ENCODE measurements around the gene CAPNS2.
"Not testable (repeated sequence)": the region's sequence is repeated elsewhere in the genome, so short reads cannot be mapped to it uniquely, and the experiment has no call there.

CAPNS2 gene

GRCh38 chr16:55563797-55564196, 2.7 kb upstream of the CAPNS2 start:
- Histone ChIP-seq H3K4me3 (no peak overlapping the region), H3K27ac (peak overlapping the region in 3 of 21 experiments; percentile 23 to 55 (median 41))

GRCh38 chr16:55565086-55565485, 1.4 kb upstream of the CAPNS2 start:
- Histone ChIP-seq H3K4me3 (no peak overlapping the region), H3K27ac (no peak overlapping the region)

DNA sequence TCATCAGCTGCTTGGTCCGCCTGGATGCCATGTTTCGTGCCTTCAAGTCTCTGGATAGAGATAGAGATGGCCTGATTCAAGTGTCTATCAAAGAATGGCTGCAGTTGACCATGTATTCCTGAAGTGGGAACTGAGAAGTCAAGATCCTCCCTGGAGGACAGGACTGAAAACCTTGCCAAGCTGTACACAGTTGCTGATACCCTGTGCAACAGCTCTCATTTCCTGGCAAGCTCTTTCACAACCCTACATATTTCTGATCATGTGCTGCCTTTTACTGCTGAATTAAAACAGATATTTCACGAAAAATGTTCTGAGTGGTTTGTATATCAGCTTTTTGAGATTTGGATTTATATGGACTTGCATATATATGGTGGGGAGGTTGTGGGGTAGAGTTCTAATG, 898 bp downstream of the CAPNS2 start:
- Histone ChIP-seq H3K4me3 (peak overlapping the region; percentile 17 to 45 (median 26)), H3K27ac (peak overlapping the region in 19 of 21 experiments; percentile 38 to 87 (median 72))

- Histone ChIP-seq H3K27ac (peak overlapping the region in 20 of 21 experiments; percentile 16 to 87 (median 73)), H3K4me3 (peak overlapping the region; percentile 1 to 45 (median 17))
These were observed 1.7 kb downstream of the CAPNS2 start for GRCh38 chr16:55568207-55568606.

GRCh38 chr16:55569025-55569424, 2.5 kb downstream of the CAPNS2 start:
- peak overlapping the region in 18 of 21 experiments; percentile 9 to 87 (median 66) for H3K27ac ChIP-seq
- H3K4me3 ChIP-seq, result peak overlapping the region; percentile 1 to 45 (median 17)

- Histone ChIP-seq H3K27ac (peak overlapping the region in 2 of 21 experiments; percentile 80 to 84), H3K4me3 (no peak overlapping the region)
These were observed 3.7 kb downstream of the CAPNS2 start for GRCh38 chr16:55570159-55570558.

DNA sequence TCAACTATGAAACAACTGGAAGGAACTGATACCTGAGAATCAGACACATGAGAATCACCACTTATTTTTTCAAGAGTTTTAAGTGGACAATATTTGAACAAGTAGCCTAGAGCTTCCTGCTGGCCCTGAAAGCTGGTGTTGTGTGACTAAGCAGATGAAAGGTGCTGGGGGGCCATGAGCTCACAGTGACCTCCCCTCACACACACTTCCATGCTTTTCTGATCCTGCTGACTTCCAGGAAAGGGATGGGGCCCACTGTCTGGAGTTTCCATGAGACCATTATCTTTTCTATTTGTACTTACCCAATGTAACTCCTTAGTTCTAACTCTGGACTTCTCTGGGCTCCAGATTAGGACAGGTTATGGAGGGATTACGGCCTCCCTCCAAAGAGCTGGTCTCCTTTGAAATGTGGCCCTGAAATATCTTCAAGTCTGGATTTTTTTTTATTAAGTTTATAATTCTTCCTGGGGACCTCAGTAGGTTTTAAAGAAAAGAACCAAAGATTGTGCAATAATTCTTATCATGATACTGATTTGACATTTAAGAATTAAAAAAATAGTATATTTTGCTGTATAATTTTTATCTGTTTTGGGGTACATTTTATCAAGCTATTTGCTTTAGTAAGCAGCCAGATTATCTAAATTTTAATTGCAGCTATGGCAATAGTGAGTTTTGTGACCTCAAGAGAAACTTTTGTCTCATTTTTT, 4.9 kb downstream of the CAPNS2 start:
- peak overlapping the region in 2 of 21 experiments; percentile 23 to 80 for H3K27ac ChIP-seq
- H3K4me3 ChIP-seq, result no peak overlapping the region

- H3K4me3 ChIP-seq, result no peak overlapping the region
- H3K27ac ChIP-seq, result peak overlapping the region in 3 of 21 experiments; percentile 0 to 30 (median 13)
These were observed 6.0 kb downstream of the CAPNS2 start for GRCh38 chr16:55572439-55572838.

- Histone ChIP-seq H3K4me3 (no peak overlapping the region), H3K27ac (no peak overlapping the region)
These were observed 8.3 kb downstream of the CAPNS2 start for GRCh38 chr16:55574811-55575210.

DNA sequence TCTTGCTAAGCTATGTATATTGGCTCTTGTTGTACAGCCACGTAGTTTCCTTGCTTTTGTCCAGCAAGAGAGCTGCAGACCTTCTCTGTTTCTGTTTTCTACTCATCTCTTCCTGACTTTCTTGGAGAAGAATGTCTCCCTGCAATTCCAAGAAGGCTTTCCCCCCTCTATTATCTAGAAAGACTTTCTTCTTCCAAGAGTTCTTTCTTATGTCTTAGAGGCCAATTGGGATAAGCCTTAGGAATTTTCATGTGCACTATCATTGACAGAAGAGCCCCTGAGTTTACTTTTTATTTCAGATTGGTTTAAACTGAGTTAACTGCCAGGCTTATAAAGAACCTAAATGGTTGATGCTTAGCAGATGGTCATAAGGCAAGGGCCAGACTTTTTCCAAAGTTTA, 9.0 kb downstream of the CAPNS2 start:
- H3K27ac ChIP-seq, result no peak overlapping the region

DNA sequence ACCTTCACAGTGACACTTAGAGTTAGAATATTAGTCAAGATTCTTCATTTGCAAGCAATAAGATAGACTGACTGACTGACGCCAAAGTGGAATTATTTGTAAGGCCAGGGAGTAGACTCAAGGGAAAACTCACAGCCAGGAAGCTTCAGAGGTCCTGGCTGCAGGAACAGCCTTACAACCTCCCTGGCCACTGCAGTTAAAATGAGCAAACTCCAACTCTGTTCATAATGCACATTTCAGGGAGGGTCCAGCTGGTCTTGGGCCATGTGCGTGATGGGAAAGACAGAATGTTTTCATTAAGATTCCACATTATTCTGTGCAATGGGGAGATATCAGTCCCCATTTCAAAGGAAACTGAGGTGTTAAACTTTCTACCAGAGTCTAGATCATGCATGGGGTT, 9.9 kb downstream of the CAPNS2 start:
- no peak overlapping the region for H3K27ac ChIP-seq
- no peak overlapping the region for H3K4me3 ChIP-seq

More for the DNA sequence above, 9.0 kb downstream of the CAPNS2 start:
- no peak overlapping the region for H3K4me3 ChIP-seq

GRCh38 chr16:55577887-55578286, 11.4 kb downstream of the CAPNS2 start:
- Histone ChIP-seq H3K27ac (no peak overlapping the region), H3K4me3 (no peak overlapping the region)

- no peak overlapping the region for H3K4me3 ChIP-seq
These were observed 19.1 kb downstream of the CAPNS2 start for GRCh38 chr16:55585631-55586030.

GRCh38 chr16:55588799-55589198, 22.3 kb downstream of the CAPNS2 start:
- no peak overlapping the region for H3K27ac ChIP-seq
- no peak overlapping the region for H3K4me3 ChIP-seq

More at GRCh38 chr16:55585631-55586030, 19.1 kb downstream of the CAPNS2 start:
- H3K27ac ChIP-seq, result no peak overlapping the region

DNA sequence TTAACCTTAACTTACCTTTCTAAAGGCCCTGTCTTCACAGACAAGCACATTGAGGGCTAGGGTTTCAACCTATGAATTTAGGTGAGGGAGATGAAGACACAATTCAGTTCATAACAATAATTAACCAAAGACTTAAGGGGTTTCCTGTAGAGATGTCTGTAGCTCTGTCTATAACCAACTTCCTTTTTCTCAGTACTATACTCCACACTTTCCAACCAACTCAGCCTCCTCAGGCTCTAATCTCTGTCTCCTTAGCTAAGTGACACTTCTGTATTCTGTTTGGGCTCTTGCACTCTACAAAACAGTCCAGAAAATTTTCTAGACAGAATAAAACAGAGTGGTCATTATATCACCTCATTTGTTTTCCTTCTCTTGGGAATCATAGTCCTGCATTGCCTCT, 25.8 kb downstream of the CAPNS2 start:
- Histone ChIP-seq H3K27ac (no peak overlapping the region), H3K4me3 (no peak overlapping the region)

DNA sequence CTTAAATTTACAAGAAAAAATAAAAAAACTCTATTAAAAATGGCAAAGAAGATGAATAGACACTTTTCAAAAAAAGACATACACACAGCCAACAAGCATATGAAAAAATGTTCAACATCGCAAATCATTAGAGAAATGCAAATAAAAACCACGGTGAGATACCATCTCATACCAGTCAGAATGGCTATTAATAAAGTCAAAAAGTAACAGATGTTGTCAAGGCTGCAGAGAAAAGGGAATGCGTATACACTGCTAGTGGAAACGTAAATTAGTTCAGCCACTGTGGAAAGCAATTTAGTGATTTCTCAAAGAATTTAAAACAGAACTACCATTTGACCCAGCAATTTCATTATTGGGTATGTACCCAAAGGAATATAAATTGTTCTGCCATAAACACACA, 31.4 kb downstream of the CAPNS2 start:
- Histone ChIP-seq H3K4me3 (no peak overlapping the region), H3K27ac (no peak overlapping the region)

DNA sequence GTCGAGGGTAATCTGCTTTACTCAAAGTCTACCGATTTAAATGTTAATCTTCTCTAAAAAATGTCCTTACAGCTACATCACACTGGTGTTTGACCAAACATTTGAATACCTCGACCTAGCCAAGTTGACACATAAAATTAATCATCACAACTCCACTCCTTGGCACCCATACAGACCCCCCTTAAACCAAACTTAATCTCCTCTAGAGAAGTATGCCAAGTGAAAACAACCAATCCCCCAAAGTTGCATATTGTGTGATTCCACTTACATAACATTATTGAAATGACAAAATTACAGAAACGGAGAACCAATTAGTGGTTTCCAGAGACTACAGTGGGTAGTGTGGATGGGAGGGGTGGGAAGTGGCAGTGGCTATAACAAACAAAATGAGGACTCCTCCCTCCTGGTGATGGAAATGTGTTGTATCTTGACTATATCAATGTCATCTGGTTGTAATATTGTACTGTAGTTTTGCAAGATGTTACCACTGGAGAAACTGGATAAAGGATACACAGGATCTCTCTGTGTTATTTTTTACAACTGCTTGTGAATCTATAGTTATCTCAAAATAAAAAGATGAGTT, 39.4 kb downstream of the CAPNS2 start:
- H3K4me3 ChIP-seq, result no peak overlapping the region
- no peak overlapping the region for H3K27ac ChIP-seq

DNA sequence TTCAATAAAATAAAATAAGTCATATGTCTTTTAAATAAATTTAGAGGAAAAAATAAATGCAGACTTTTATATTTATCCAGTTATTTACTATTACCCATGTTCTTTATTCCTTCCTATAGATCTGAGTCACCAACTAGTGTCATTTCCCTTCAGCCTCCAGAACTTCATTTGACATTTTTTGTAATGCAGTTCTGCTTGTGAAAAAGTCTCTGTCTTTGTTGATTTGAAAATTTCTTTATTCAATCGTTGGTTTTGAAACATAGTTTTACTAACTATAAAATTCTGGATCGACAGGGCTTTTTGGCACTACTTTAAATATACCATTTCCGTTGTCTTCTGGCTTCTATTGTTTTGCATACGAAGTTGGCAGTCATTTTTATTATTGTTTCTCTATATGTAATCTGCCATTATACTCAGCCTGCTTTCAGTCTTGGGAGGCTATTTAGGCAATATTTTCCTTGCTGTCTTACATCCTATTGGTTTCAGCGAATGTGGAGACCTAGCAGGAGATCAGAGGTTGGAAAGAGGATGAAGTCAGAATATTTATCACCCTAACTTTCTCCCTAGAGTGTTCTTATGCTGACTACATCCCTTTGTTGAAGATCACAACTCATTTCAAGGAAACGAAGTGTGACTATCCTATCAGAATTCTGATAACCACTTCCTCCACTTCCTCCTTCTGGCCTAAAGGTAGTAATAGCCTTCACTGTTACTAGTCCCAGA, 47.3 kb downstream of the CAPNS2 start:
- no peak overlapping the region for H3K27ac ChIP-seq
- no peak overlapping the region for H3K4me3 ChIP-seq

- no peak overlapping the region for H3K27ac ChIP-seq
- no peak overlapping the region for H3K4me3 ChIP-seq
These were observed 48.6 kb downstream of the CAPNS2 start for GRCh38 chr16:55615071-55615470.

DNA sequence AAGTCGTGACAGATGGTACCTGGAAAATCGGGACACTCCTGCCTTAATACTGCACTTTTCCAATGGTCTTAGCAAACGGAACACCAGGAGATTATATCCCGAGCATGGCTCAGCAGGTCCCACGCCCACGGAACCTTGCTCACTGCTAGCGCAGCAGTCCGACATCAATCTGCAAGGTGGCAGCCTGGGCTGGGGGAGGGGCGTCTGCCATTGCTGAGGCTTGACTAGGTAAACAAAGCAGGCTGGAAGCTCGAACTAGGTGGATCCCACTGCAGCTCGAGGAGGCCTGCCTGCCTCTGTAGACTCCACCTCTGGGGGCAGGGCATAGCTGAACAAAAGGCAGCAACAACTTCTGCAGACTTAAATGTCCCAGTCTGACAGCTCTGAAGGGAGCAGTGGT, 49.2 kb downstream of the CAPNS2 start:
- not testable (repeated sequence) for H3K27ac ChIP-seq, H3K4me3 ChIP-seq

Data from skin epidermis (tissue), 12 donors.